Measurements from ENCODE around the gene STRIP2.

STRIP2 gene

GRCh38 chr7:129501760-129502707 lies 67.8 kb downstream of the STRIP2 start, which contains the start of gene SMKR1 (continued):
- TF ChIP-seq ZNF140 (tag by site-specific recombination; IDR thresholded peaks at IDR 0.05) (no peak), ZNF626 (tag by site-specific recombination; IDR thresholded peaks at IDR 0.05) (no peak), PATZ1 (tag by site-specific recombination; IDR thresholded peaks at IDR 0.05) (peak; percentile 42; the same call in 1 of the 2 replicates), ZNF792 (tag by site-specific recombination; IDR thresholded peaks at IDR 0.05) (no peak), ZBTB20 (tag by site-specific recombination; IDR thresholded peaks at IDR 0.05) (no peak; the same call in 1 of the 2 replicates), ZNF174 (tag by site-specific recombination; IDR thresholded peaks at IDR 0.05) (no peak), ELK4 (IDR thresholded peaks at IDR 0.05; ENCODE audit: borderline replicate concordance, low read depth, low read length) (no peak), ZNF391 (tag by site-specific recombination; IDR thresholded peaks at IDR 0.05; ENCODE audit: borderline replicate concordance, low read depth) (no peak), ZNF624 (tag by site-specific recombination; IDR thresholded peaks at IDR 0.05) (no peak), SP2 (tag by site-specific recombination; IDR thresholded peaks at IDR 0.05) (peak; percentile 33), KLF10 (tag by site-specific recombination; IDR thresholded peaks at IDR 0.05) (peak; percentile 60; the same call in 1 of the 2 replicates), TSHZ1 (tag by site-specific recombination; IDR thresholded peaks at IDR 0.05; ENCODE audit: borderline replicate concordance) (no peak), ZNF585B (tag by site-specific recombination; IDR thresholded peaks at IDR 0.05) (no peak), ZNF18 (tag by site-specific recombination; IDR thresholded peaks at IDR 0.05) (no peak), ZIC2 (tag by site-specific recombination; IDR thresholded peaks at IDR 0.05) (no peak), ZBTB26 (tag by site-specific recombination; optimal IDR thresholded peaks at IDR 0.05) (peak; percentile 76), ZNF571 (tag by site-specific recombination; IDR thresholded peaks at IDR 0.05) (no peak), GLIS2 (tag by site-specific recombination; IDR thresholded peaks at IDR 0.05) (no peak), ZNF837 (tag by site-specific recombination; IDR thresholded peaks at IDR 0.05) (no peak), ZNF23 (tag by site-specific recombination; IDR thresholded peaks at IDR 0.05; ENCODE audit: borderline replicate concordance) (no peak), ZNF521 (tag by site-specific recombination; IDR thresholded peaks at IDR 0.05) (no peak), ZBTB8A (tag by site-specific recombination; IDR thresholded peaks at IDR 0.05) (0 out of 2 replicates have a peak, but pooled peaks have one; percentile 13), SP3 (tag by site-specific recombination; IDR thresholded peaks at IDR 0.05) (peak; percentile 43; the same call in 1 of the 2 replicates), ZNF223 (tag by site-specific recombination; IDR thresholded peaks at IDR 0.05) (no peak), ZNF335 (tag by site-specific recombination; conservative IDR thresholded peaks at IDR 0.05) (peak; percentile 42), MZF1 (tag by site-specific recombination; IDR thresholded peaks at IDR 0.05; ENCODE audit: borderline replicate concordance) (no peak), PRDM4 (tag by site-specific recombination; IDR thresholded peaks at IDR 0.05) (0 out of 2 replicates have a peak, but pooled peaks have one; percentile 7)

All from HEK293 (cell line).